ENCODE results near the gene MKLN1.

- TF ChIP-seq POLR2AphosphoS5 (IDR thresholded peaks at IDR 0.05; ENCODE audit: low read depth, low read length) (no peak), POLR2A (IDR thresholded peaks at IDR 0.05; ENCODE audit: low read depth, low read length) (no peak)
Measured at GRCh38 chr7:131425992-131426391, 98.3 kb downstream of the MKLN1 start.

Data from GM12892 (cell line).